ENCODE measurements around the gene FCGR2B. TPM values are rescaled to one million over a fixed set of nuclear protein-coding genes. Genes with fewer than 3 reads are reported as not detected.

The FCGR2B gene
- total and polyA plus RNA-seq, 2 of the 13 experiments (the other 11 are each of a cell fraction or from before 2014, with no cell fraction given), result not detected

DNA sequence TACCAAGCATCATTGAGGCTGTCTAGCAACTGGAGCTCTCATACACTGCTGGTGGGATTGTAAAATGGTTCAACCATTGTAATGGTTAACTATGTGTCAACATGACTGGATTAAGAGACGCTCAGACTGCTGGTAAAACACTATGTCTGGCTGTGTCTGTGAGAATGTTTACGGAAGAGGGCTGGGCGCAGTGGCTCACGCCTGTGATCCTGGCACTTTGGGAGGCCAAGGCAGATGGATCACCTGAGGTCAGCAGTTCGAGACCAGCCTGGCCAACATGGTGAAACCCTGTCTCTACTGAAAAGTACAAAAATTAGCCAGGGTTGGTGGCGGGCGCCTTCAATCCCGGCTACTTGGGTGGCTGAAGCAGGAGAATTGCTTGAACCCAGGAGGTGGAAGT, 39.3 kb downstream of the FCGR2B start (continued):
- TF ChIP-seq, protein P1, sequence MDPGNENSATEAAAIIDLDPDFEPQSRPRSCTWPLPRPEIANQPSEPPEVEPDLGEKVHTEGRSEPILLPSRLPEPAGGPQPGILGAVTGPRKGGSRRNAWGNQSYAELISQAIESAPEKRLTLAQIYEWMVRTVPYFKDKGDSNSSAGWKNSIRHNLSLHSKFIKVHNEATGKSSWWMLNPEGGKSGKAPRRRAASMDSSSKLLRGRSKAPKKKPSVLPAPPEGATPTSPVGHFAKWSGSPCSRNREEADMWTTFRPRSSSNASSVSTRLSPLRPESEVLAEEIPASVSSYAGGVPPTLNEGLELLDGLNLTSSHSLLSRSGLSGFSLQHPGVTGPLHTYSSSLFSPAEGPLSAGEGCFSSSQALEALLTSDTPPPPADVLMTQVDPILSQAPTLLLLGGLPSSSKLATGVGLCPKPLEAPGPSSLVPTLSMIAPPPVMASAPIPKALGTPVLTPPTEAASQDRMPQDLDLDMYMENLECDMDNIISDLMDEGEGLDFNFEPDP (CRISPR knock-in tag; conservative IDR thresholded peaks at IDR 0.05), result no peak
- TF ChIP-seq, protein P2, sequence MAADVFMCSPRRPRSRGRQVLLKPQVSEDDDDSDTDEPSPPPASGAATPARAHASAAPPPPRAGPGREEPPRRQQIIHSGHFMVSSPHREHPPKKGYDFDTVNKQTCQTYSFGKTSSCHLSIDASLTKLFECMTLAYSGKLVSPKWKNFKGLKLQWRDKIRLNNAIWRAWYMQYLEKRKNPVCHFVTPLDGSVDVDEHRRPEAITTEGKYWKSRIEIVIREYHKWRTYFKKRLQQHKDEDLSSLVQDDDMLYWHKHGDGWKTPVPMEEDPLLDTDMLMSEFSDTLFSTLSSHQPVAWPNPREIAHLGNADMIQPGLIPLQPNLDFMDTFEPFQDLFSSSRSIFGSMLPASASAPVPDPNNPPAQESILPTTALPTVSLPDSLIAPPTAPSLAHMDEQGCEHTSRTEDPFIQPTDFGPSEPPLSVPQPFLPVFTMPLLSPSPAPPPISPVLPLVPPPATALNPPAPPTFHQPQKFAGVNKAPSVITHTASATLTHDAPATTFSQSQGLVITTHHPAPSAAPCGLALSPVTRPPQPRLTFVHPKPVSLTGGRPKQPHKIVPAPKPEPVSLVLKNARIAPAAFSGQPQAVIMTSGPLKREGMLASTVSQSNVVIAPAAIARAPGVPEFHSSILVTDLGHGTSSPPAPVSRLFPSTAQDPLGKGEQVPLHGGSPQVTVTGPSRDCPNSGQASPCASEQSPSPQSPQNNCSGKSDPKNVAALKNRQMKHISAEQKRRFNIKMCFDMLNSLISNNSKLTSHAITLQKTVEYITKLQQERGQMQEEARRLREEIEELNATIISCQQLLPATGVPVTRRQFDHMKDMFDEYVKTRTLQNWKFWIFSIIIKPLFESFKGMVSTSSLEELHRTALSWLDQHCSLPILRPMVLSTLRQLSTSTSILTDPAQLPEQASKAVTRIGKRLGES (CRISPR knock-in tag; IDR thresholded peaks at IDR 0.05; ENCODE audit: borderline replicate concordance), result no peak
- no peak for TF ChIP-seq KDM6A (CRISPR knock-in tag; IDR thresholded peaks at IDR 0.05; ENCODE audit: low read depth)
- TF ChIP-seq ZNF24 (IDR thresholded peaks at IDR 0.05), result no peak
- TF ChIP-seq TEAD2 (CRISPR knock-in tag; IDR thresholded peaks at IDR 0.05), result no peak
- TF ChIP-seq ZBTB42 (CRISPR knock-in tag; IDR thresholded peaks at IDR 0.05), result no peak
- no peak for TF ChIP-seq ZNF496 (CRISPR knock-in tag; IDR thresholded peaks at IDR 0.05; ENCODE audit: insufficient replicate concordance)
- no peak for TF ChIP-seq SMARCC2 (IDR thresholded peaks at IDR 0.05)
- TF ChIP-seq ZNF234 (CRISPR knock-in tag; conservative IDR thresholded peaks at IDR 0.05), result no peak
- TF ChIP-seq ZNF484 (CRISPR knock-in tag; IDR thresholded peaks at IDR 0.05; ENCODE audit: borderline replicate concordance, low read depth), result no peak
- no peak for TF ChIP-seq CCDC6 (CRISPR knock-in tag; IDR thresholded peaks at IDR 0.05)
- TF ChIP-seq, protein P3, sequence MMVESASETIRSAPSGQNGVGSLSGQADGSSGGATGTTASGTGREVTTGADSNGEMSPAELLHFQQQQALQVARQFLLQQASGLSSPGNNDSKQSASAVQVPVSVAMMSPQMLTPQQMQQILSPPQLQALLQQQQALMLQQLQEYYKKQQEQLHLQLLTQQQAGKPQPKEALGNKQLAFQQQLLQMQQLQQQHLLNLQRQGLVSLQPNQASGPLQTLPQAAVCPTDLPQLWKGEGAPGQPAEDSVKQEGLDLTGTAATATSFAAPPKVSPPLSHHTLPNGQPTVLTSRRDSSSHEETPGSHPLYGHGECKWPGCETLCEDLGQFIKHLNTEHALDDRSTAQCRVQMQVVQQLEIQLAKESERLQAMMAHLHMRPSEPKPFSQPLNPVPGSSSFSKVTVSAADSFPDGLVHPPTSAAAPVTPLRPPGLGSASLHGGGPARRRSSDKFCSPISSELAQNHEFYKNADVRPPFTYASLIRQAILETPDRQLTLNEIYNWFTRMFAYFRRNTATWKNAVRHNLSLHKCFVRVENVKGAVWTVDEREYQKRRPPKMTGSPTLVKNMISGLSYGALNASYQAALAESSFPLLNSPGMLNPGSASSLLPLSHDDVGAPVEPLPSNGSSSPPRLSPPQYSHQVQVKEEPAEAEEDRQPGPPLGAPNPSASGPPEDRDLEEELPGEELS (CRISPR knock-in tag; IDR thresholded peaks at IDR 0.05), result peak; percentile 95
- TF ChIP-seq, protein P4, sequence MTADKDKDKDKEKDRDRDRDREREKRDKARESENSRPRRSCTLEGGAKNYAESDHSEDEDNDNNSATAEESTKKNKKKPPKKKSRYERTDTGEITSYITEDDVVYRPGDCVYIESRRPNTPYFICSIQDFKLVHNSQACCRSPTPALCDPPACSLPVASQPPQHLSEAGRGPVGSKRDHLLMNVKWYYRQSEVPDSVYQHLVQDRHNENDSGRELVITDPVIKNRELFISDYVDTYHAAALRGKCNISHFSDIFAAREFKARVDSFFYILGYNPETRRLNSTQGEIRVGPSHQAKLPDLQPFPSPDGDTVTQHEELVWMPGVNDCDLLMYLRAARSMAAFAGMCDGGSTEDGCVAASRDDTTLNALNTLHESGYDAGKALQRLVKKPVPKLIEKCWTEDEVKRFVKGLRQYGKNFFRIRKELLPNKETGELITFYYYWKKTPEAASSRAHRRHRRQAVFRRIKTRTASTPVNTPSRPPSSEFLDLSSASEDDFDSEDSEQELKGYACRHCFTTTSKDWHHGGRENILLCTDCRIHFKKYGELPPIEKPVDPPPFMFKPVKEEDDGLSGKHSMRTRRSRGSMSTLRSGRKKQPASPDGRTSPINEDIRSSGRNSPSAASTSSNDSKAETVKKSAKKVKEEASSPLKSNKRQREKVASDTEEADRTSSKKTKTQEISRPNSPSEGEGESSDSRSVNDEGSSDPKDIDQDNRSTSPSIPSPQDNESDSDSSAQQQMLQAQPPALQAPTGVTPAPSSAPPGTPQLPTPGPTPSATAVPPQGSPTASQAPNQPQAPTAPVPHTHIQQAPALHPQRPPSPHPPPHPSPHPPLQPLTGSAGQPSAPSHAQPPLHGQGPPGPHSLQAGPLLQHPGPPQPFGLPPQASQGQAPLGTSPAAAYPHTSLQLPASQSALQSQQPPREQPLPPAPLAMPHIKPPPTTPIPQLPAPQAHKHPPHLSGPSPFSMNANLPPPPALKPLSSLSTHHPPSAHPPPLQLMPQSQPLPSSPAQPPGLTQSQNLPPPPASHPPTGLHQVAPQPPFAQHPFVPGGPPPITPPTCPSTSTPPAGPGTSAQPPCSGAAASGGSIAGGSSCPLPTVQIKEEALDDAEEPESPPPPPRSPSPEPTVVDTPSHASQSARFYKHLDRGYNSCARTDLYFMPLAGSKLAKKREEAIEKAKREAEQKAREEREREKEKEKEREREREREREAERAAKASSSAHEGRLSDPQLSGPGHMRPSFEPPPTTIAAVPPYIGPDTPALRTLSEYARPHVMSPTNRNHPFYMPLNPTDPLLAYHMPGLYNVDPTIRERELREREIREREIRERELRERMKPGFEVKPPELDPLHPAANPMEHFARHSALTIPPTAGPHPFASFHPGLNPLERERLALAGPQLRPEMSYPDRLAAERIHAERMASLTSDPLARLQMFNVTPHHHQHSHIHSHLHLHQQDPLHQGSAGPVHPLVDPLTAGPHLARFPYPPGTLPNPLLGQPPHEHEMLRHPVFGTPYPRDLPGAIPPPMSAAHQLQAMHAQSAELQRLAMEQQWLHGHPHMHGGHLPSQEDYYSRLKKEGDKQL (CRISPR knock-in tag; IDR thresholded peaks at IDR 0.05; ENCODE audit: low read depth), result 0 out of 2 replicates have a peak, but pooled peaks have one; percentile 32
- TF ChIP-seq MEIS1 (CRISPR knock-in tag; IDR thresholded peaks at IDR 0.05; ENCODE audit: borderline replicate concordance), result 0 out of 2 replicates have a peak, but pooled peaks have one; percentile 67
